SU-DHL-6 (cell line): Measurements from ENCODE around the gene CRTAC1.

ENCODE experiments used
- EZH2phosphoT487 ChIP-seq: fragments of 200-600 bp; sonication (generic), shearing (Covaris generic); conservative IDR thresholded peaks from 2 replicates; pipeline ENCODE4 v1.6.1; 2018; ENCODE audit warnings: mild to moderate bottlenecking, antibody characterized with exemption, low read length, moderate library complexity, mixed read lengths
- TF ChIP-seq, protein P1 (sequence below): fragments of 200-600 bp; sonication (generic); IDR thresholded peaks from one replicate; pipeline ENCODE4 v1.5.1; 2017; ENCODE audit warnings: antibody characterized with exemption, mild to moderate bottlenecking, low read length, moderate library complexity; ENCODE audit not compliant: insufficient read depth, poor library complexity, severe bottlenecking

DNA sequence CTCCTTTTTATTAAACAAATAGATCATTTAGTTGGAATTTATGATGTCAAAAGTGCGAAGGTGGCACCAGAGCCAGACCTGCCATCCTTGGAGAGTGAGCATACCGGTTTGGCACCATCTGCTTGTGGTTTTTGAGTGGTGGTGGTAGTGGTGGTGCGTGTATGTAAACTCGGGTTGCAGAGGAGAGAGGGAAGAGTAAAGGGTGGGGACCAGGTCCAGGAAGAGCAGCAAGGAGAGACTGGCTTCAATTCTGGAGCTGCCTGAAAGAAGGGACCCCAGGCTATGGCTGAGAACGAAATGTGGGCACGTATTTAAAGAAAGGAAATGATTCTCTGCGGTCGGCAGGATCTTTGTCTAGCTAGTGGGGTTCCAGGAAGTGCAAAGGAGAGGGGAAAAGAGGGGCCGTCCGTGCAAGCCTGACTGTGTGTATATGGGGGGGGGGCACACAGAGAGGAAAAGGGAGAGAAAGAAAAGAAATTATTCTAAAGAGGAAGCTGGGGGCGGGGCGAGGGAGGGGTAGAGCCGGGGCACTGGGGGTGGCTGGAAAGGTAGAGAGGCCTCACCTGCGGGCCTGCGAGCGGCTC is 181.2 kb downstream of the CRTAC1 start:
- TF ChIP-seq, protein P1, sequence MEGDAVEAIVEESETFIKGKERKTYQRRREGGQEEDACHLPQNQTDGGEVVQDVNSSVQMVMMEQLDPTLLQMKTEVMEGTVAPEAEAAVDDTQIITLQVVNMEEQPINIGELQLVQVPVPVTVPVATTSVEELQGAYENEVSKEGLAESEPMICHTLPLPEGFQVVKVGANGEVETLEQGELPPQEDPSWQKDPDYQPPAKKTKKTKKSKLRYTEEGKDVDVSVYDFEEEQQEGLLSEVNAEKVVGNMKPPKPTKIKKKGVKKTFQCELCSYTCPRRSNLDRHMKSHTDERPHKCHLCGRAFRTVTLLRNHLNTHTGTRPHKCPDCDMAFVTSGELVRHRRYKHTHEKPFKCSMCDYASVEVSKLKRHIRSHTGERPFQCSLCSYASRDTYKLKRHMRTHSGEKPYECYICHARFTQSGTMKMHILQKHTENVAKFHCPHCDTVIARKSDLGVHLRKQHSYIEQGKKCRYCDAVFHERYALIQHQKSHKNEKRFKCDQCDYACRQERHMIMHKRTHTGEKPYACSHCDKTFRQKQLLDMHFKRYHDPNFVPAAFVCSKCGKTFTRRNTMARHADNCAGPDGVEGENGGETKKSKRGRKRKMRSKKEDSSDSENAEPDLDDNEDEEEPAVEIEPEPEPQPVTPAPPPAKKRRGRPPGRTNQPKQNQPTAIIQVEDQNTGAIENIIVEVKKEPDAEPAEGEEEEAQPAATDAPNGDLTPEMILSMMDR, result no peak
- TF ChIP-seq EZH2phosphoT487, result no peak
